Endothelial cell (in vitro differentiated cells): Measurements from ENCODE around the gene DOCK10. TPM values are rescaled to one million over a fixed set of nuclear protein-coding genes. Genes with fewer than 3 reads are reported as not detected.

ENCODE experiments used
- DNase-seq: peaks from one replicate; pipeline ENCODE4 v3.0.0; 2021; ENCODE audit warnings: low spot score
- H3K27ac Mint-ChIP-seq: one replicate; pipeline ENCODE4 v1.8.0; 2021; ENCODE audit warnings: mixed read lengths, inconsistent platforms; ENCODE audit not compliant: unreplicated experiment
- H3K27me3 Mint-ChIP-seq: one replicate; pipeline ENCODE4 v1.8.0; 2021; ENCODE audit warnings: mild to moderate bottlenecking, moderate library complexity, mixed read lengths, inconsistent platforms; ENCODE audit not compliant: unreplicated experiment
- H3K36me3 Mint-ChIP-seq: one replicate; pipeline ENCODE4 v1.8.0; 2021; ENCODE audit warnings: mild to moderate bottlenecking, low read depth, mixed read lengths, inconsistent platforms; ENCODE audit not compliant: unreplicated experiment
- H3K4me1 Mint-ChIP-seq: one replicate; pipeline ENCODE4 v1.8.0; 2021; ENCODE audit warnings: mild to moderate bottlenecking, mixed read lengths, inconsistent platforms; ENCODE audit not compliant: unreplicated experiment
- H3K4me3 Mint-ChIP-seq: one replicate; pipeline ENCODE4 v1.8.0; 2021; ENCODE audit warnings: mild to moderate bottlenecking, mixed read lengths, inconsistent platforms; ENCODE audit not compliant: unreplicated experiment
- H3K9me3 Mint-ChIP-seq: one replicate; pipeline ENCODE4 v1.8.0; 2021; ENCODE audit warnings: mixed read lengths, inconsistent platforms; ENCODE audit not compliant: unreplicated experiment
- CTCF ChIP-seq: fragments of 200-600 bp; sonication (generic); IDR thresholded peaks from one replicate; pipeline ENCODE4 v1.5.0; 2021; ENCODE audit warnings: antibody characterized with exemption; ENCODE audit not compliant: unreplicated experiment
- total RNA-seq: library from RNA; stranded (reverse); fragmentation: NEBNext Ultra II Directional; extraction: Animal tissue kit (Norgen Biotek cat#: 25700); gene quantifications from one replicate; pipeline ENCODE4 v1.2.1, GENCODE V29; 2021; ENCODE audit not compliant: unreplicated experiment

The DOCK10 gene
- total RNA-seq, 1 donor from 2014 or later = 7.6 TPM

- Mint-ChIP-seq H3K27ac (no peak overlapping the region), H3K4me1 (no peaks in the 10 kb centered on the region), H3K27me3 (no peaks in the 10 kb centered on the region), H3K9me3 (no peaks in the 10 kb centered on the region), H3K36me3 (no peaks in the 10 kb centered on the region), H3K4me3 (no peak overlapping the region)
- no peak for DNase-seq
- no peak for TF ChIP-seq CTCF
Observed at GRCh38 chr2:224970311-224970710, 72.0 kb downstream of the DOCK10 start.

DNA sequence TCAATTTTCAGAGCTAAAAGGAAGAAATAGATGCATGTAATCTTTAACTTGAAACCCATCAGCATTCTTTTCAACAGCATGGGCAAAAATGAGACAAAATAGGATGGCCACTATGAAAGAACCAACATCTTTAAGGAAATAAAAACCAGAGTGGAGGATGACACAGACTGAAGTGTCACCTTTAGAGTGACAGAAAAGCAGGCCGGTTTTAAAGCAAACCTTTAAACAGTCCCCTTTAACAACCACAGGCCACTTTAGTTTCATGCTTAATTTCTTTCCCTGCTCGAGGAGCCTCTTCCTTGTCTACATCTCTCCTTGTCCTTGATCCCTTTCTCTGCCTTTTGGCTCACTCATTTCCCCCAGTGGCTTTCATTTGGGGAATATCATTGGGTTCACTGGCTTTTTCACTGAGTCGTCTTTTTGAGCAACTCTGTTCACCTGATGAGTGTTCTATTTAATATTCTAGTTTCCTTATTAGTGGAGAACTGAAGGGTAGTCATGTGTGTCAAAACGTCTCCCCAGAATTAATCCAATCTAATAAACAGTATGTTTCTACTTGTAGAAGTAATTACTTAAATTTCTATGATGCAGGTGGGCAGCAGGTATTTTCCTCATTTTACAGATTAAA lies 72.5 kb downstream of the DOCK10 start:
- no peaks in the 10 kb centered on the region for H3K4me1 Mint-ChIP-seq
- no peaks in the 10 kb centered on the region for H3K36me3 Mint-ChIP-seq
- TF ChIP-seq CTCF = no peak
- no peak overlapping the region for H3K27ac Mint-ChIP-seq
- no peaks in the 10 kb centered on the region for H3K27me3 Mint-ChIP-seq
- H3K9me3 Mint-ChIP-seq = no peaks in the 10 kb centered on the region
- DNase-seq = no peak
- no peak overlapping the region for H3K4me3 Mint-ChIP-seq

DNA sequence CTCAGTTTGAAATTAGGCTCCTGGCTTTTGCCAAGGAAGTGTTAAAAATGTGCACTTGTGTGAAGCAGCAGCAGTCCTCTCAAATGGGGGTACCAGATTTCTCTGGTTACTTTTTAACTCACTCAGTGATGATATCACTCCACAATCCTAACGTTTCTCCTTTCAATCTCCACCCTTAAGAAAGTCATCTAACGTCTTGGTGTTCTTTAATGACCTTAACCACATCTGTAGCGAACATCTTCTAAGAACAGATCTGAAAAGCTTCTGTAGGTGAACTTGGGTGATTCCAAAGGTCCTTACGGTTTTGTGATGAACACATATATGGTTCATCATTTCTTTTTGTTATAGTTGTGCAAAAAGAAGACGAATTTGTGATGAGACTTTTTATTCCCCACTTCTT lies 73.2 kb downstream of the DOCK10 start:
- no peak for DNase-seq
- TF ChIP-seq CTCF = no peak
- H3K27me3 Mint-ChIP-seq = no peaks in the 10 kb centered on the region
- H3K4me3 Mint-ChIP-seq = no peak overlapping the region
- no peaks in the 10 kb centered on the region for H3K9me3 Mint-ChIP-seq
- no peaks in the 10 kb centered on the region for H3K4me1 Mint-ChIP-seq
- no peak overlapping the region for H3K27ac Mint-ChIP-seq
- no peaks in the 10 kb centered on the region for H3K36me3 Mint-ChIP-seq

DNA sequence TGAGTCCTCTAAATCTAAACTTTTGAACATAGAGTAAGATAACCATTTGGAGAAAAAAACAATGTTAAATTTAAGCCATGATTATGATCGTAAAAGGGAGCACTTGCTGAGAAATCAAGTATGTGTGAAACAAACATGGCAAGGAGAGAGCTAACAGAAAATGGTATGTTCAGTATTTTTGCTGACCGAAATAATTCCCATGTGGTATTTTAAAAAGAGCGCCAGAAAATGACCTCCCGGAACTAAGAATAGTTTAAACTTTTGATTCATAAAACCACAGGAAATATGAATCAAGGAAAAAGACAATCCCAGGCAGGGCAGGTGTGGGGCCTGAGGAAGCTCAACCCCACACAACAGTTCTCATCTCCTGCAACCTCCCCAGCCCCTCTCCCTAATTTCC lies 74.2 kb downstream of the DOCK10 start:
- no peak for DNase-seq
- Mint-ChIP-seq H3K36me3 (no peaks in the 10 kb centered on the region), H3K27me3 (no peaks in the 10 kb centered on the region), H3K4me3 (no peak overlapping the region), H3K4me1 (no peaks in the 10 kb centered on the region), H3K9me3 (no peaks in the 10 kb centered on the region), H3K27ac (no peak overlapping the region)
- TF ChIP-seq CTCF = no peak

- Mint-ChIP-seq H3K9me3 (no peaks in the 10 kb centered on the region), H3K27me3 (no peaks in the 10 kb centered on the region), H3K4me1 (no peaks in the 10 kb centered on the region), H3K27ac (no peak overlapping the region), H3K4me3 (no peak overlapping the region), H3K36me3 (no peaks in the 10 kb centered on the region)
- TF ChIP-seq CTCF = no peak
- DNase-seq = no peak
Observed at GRCh38 chr2:224966613-224967012, 75.7 kb downstream of the DOCK10 start.
